Upper lobe of left lung (tissue), 4 donors: ENCODE measurements around the gene SH2D4B.

Source experiments
- POLR2A ChIP-seq, 4 donors: fragments of 450-650 bp; IDR thresholded peaks; one replicate each; pipeline ENCODE4 v1.5.1; 2016 to 2017; ENCODE audit warnings: antibody characterized with exemption in 4 of 4, mild to moderate bottlenecking in 2 of 4
- POLR2AphosphoS5 ChIP-seq, 2 donors: sonication (generic); formaldehyde crosslinking; IDR thresholded peaks; one replicate each; pipeline ENCODE4 v1.5.1; 2017; ENCODE audit warnings: antibody characterized with exemption in 2 of 2
- TF ChIP-seq, protein P1 (sequence below), 6 experiments: fragments of 450-650 bp in 4 of 6; fragments of 200-600 bp in 2 of 6; sonication (generic) in 2 of 6; IDR thresholded peaks; one replicate each; pipeline ENCODE4 v1.5.1; 2016 to 2019; ENCODE audit warnings: antibody characterized with exemption in 6 of 6

- TF ChIP-seq POLR2A (IDR thresholded peaks at IDR 0.05): no peak
- TF ChIP-seq, protein P1, sequence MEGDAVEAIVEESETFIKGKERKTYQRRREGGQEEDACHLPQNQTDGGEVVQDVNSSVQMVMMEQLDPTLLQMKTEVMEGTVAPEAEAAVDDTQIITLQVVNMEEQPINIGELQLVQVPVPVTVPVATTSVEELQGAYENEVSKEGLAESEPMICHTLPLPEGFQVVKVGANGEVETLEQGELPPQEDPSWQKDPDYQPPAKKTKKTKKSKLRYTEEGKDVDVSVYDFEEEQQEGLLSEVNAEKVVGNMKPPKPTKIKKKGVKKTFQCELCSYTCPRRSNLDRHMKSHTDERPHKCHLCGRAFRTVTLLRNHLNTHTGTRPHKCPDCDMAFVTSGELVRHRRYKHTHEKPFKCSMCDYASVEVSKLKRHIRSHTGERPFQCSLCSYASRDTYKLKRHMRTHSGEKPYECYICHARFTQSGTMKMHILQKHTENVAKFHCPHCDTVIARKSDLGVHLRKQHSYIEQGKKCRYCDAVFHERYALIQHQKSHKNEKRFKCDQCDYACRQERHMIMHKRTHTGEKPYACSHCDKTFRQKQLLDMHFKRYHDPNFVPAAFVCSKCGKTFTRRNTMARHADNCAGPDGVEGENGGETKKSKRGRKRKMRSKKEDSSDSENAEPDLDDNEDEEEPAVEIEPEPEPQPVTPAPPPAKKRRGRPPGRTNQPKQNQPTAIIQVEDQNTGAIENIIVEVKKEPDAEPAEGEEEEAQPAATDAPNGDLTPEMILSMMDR (IDR thresholded peaks at IDR 0.05): no peak
- TF ChIP-seq POLR2AphosphoS5 (IDR thresholded peaks at IDR 0.05): peak in 1 of 2 donors; percentile 22
Measured at GRCh38 chr10:80518807-80519360, 18.8 kb upstream of the SH2D4B start.
